ENCODE measurements around the gene TLN1.

TLN1 gene

DNA sequence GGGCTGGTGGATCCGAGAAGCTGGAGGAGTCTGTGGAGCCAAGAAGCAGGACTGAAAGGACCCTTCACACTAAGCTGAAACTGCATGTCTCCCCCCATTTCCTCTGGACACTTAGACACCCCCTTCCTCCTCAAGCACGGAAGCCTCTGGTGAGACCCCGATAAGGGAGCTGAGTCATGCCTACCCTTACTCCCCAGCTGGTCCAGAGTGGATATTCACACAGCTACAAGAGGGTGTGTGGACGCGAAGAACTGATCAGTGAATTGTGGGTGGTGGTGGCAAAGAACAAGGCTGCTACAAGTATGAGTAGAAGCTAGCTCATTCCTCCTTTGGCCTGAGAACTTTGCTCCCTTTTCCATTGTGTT, 4.3 kb downstream of the TLN1 start:
- no peak for DNase-seq

DNA sequence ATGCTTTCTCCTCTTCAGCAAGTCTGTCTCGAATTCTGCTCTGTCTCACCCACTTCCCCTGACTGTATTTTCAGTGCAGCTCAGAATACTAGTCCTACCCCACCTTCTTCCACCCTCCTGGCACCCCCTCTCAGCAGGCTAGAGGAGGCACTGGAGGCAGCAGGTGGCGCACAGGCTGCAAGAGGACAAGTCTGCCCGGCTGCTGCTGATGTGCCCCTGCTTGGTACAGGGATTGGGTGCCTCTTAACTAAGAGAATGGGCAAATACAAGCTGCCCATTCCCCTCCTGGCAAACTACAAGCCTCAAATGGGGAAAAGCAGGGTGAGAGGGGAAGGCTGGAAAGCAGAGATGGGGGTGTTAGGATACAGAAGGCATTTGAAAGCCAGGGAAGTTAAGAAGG, 5.1 kb downstream of the TLN1 start:
- no peak for DNase-seq

DNA sequence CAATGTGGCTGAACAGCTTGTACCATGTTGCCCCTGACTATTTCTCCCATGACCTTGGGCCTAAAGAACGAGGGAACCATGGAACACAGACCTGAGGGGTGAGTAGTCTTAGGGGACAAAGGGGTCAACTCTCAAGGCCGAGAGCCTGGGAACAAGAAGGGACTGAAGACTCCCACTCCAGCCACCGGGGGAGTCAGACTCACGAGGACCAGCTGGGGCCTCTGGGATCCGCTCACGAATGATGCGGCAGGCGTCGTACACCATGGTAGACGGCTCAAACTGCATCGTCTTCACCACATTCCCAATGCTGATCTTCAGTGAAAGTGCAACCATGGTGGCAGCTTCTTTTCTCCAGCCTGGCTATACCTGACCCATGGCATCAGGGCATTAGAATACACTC, 6.6 kb downstream of the TLN1 start:
- DNase-seq: no peak

DNA sequence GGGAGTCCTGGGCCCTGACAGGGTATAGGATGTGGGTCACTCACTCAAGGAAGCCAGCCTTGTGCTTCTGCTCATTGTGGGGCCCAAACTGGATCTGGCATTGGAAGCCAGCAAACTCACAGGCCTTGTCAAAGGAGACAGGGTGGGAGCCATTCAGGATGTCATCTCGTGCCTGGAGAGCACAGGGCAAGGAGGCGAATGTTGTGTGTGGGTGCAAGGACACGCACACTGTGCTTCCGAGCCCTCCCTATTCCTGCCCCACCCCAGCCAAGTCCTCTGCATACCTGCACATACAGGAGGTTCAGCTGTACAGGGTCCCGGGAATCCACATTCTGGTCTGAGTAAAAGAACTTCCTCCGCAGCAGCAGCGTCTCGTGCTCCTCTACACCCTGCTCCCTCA, 8.1 kb downstream of the TLN1 start:
- DNase-seq: no peak

DNA sequence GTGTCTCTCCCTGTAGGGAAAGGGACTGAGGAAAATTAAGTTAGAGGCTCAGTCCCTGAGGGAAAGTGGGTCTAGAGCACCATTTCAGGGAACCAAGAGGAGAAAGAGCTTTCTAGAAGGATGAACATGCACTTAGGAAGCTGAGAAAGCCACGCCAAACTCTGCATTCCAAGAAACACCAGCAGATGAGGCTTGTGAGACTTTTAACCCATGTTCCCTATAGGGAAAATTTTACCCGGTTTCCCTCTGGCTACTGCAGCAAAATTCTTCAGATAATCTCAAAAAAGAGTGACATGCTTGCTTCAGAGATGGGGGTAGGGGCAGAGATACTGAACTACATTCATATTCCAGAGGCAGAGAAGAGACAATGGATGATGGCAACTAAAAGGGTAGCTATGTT, 8.6 kb downstream of the TLN1 start:
- no peak for DNase-seq

DNA sequence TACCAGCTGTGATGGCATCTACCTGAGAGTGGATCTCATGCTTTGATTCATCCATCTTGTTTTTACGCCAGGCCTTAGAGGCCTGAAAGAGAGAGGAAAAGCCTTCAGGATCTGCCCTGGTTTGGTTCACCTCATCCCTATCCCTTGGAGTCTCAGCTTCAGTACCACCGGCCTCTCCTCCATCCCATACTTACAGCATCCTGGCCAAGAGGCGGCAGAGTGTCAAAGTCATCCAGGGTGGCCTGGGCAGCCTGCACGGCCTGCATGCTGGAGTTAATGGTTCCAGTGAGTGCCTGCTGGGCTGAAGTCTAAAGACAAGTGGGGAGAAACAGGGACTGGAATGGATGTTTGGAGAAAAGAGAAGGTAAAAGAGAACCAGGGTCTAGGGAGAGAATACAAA, 12.4 kb downstream of the TLN1 start:
- no peak for DNase-seq

DNA sequence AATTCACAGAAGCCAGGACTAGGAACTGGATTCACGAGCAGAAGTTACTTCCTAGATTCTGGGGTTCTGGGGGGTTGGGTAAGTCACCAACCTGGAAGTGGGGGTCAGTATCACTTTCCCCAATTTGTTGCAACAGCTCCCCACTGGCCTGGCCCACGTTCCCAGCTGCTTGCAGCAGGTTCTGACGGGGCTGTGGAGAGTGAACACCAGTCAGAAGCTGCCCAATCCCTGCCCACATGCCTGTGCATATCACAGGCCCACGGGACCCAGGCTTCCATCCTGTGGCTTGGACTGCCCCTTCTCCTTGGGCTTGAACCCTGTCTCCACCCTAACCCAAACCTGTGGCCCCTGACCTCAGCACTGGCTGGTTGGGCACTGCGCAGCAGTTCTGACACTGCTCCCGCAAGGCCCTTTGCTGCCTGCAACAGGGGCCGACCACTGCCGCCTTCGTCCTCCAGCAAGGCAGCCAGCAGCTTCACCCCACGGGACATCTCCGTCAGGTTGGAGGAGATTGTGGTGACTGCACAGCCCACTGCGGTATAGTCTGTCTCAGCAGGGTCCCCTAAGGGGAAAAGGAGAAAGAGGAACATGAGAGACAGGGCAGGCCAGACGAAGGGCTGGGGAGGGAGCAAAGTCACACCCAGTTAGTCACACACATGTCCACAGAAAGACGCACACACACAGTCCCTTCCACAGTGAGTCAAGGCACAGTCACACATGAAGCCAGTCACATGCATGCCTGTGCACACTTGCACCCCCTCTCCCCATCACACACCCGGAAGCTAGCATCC, 13.1 kb downstream of the TLN1 start:
- DNase-seq: no peak

DNA sequence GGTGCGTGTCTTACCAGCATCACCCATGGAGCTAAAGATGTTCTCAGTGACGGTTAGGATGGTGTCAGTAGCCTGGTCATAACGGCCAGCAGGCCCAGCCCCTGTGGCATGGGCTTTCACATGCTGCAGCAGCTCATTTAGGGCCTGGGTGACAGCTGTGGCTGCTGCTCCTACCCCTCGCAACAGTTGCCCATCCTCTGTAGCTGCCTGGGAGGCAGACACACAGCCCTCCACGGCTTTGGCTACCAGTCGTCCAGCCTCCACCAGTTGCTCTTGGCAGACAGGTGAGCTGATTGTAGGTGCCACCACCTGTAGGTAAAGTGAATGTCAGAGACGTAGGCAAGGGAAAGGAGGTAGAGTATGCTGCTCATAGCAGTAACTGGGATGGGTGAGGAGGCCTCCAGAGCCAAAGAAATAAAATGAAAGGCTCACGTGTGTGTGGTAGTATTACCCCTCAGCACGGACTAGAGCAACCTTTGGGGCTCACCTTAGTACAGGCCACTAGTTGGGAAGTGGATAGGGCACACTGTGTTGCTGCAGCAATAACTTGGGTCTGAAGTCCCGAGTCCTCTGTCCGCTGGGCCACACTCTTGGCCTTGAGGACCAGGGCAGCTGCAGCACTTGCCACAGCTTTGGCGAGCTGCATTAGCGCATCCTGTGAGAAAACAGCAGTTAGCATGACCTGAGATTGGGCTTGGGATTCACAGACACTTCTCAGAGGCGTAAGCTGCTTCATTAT, 14.7 kb downstream of the TLN1 start:
- DNase-seq: no peak

DNA sequence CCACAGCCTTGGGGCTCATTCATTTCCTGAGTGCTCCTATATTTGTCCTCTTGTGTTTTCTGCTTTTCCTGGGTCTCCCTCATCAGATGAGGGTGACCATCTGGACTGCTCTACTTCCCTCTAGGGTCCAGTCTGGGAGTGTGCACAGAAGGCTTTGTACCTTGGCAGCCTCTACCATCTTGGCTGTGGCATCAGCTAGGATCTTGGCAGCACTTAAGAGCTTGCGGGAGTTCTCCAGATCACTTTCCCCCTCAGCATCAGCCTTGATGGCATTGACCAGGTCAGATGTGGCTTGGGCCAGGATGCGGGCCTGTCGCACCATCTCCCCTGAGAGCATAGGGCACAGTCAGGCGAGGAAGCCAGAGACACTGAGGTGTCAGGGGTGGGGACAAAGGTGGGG, 15.8 kb downstream of the TLN1 start:
- no peak for DNase-seq

DNA sequence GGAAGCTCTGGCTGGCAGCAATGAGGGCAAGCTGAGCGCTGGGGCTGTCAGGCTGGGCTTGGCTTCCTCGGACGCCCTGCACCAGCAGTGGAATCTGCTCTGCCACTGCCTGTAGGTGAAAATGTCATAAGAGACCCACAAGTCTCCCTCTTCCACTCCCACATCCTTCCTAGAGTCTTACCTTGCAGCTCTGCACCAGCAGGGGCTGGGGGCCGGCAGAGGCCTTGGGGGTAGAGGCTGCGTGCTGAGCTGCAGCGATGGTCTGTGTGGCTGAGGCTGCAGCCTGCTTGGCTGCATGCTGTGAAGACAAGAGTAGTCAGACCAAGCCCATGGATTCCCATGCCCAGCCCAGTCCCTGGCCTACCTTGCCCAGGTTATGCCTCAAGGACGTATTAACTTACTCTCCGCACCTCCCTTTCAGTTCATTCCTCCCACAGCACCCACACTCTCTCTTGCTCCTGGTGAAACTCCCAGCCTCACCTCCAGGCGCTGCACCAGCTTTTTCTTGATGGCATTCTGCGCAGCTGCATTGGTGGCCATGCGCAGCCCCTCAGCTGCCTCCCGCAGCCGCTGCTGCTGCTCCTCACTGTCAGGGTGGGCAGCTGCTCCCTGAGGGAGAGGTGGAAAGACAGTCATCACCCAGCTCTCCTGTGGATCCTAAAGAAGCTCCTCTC, 17.3 kb downstream of the TLN1 start:
- DNase-seq: no peak

DNA sequence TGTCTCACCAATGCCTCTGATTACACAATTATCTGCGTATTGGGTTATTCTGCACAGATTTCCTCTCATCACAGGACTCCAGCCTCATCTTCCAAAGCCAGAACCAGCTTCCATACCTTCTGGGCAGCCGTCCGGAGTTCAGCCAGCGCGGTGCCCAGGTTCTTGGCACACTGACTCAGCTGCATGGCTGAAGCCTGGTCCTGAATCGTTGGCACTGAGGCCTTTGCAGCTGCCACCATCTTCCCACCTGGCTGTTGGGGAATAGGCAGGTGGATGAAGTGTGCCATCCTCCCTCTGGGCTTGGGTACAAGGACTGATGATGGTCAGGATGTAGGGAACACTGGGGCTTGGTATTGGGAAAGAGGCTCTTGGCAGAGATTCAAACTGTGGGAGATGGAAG, 17.9 kb downstream of the TLN1 start:
- no peak for DNase-seq

DNA sequence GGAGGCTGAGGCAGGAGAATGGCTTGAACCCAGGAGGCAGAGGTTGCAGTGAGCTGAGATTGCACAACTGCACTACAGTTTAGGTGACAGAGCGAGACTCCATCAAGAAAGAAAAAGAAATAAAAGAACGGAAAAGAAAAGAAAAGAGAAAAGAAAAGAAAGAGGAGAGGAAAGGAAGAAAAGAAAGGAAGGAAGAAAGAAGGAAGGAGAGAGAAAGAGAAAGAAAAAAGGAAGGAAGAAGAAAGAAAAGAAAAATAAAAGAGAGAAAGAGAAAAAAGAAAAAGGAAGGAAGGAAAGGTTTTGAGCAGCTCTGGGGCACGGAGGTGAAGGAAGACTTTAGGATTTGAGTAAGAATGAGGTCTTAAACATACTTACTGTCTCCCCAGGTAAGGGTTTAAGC, 18.4 kb downstream of the TLN1 start:
- DNase-seq: no peak

DNA sequence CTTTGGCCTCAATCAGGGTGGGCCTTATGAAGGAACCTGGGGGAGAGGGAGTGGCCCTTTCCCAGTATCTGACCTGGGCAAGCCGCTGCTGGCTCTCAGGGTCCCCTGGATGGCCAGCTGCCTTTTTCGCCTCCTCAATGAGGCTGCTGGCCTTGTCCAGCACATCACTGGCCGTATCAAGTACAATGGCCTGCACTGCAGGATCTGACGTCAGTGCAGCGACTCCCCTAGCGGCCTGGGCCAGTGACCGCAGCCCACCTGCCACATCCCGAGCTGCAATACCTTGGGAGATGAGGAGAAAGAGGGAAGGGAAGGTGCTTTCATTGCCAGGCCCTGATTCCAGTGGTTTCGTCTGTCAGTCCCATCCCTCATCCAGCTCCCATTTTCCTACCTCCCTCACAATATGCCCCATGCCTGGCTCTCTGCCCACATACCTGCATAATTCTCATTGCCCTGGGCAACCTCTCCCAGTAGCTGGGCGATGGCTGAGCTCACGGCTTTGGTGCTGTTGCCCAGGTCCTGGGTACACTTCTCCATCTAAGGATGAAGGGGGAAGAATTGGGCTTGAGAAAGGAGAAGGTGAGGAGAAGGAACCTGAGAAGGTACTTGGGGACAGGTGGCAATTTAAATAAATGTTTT, 19.1 kb downstream of the TLN1 start:
- no peak for DNase-seq

DNA sequence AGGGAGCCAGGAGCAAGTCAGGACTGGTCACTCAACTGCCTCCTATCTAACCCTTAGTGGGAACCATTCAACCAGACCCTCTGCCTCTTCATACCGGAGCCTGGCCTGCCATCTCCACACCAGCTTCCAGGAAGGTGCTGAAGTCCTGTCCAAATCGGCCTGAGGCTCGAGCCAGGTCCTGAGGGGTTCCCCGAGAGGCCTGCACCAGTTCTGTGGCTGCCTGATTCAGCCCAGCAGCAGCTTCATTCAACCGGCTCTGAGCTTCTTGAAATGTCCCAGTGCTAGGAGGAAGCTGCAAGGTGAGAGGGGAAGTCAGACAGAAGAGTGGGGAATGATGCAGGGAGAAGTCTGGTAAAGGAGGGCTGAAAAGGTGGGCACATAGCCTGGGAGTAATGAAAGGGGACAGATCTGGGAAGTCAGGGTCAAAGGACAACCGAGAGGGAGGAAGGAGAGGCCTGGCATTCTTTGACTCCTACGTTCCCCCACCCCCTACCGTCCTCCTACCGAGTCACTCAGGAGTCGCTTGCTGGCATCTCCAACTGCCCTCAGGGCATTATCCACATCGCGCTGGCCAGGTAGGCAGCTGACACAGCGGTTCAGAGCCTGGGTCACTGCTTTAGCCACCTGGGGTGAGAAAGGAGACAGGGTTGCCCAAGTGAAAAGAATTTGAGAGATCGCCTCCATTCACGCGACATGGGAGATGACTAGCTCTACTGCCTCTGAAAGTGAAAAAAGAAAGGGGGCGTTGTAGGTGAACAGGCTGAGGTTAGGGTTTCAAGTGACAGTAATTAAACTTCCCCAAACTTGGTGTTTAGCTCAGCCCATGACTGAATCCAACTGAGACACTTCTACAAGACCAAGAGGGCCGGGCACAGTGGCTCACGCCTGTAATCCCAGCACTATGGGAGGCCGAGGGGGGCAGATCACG, 20.2 kb downstream of the TLN1 start:
- DNase-seq: no peak

DNA sequence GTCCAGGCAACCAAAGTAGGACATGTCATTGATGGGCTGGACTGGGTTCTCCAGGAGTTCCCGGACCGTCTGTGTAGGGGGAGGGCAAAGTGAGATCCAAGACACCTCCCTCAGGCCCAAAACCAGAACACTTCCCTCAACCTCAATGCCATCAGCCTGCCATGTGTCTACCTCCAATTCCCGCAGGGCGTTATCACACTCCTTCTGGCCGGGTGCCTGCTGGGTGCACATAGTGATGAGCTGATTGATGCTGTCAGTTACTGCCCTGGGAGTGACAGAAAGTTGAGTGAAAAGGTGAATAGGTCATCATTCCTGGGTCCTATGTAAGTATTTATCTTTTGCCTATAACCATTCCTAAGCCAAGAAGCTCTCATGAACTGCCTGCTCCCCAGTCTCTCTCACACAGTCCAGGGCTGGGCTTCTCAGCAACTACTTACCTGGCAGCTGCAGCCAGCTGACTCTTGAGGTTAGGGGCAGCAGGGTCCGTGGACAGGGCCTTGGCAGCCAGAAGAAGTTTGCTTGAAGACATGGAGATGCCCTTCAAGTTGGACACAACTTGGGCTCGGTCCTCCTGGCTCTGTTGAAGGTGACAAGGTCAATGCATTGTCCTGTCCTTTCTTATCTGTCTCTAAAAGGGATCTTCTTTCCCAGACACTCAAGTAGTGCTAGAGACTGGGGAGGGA, 21.0 kb downstream of the TLN1 start:
- DNase-seq: no peak

DNA sequence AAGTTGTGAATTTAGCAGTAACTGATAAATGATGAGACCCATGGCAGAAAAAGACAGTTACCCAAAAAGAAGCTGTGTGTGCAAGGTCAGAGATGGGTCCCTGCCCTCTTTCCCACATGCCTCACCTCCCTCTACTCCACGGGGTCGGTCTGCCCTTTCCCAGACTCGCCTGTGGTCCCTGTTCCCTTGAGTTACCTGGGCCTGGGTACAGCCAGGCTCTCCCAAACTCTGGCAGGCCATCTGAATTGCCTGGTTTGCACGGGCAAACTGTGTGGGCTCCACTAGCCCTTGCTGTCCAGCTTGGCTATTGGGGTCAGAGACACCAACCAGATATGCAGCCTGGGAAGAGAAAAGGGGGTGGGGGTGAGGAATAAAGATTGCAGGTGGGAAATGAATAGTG, 23.8 kb downstream of the TLN1 start:
- no peak for DNase-seq

DNA sequence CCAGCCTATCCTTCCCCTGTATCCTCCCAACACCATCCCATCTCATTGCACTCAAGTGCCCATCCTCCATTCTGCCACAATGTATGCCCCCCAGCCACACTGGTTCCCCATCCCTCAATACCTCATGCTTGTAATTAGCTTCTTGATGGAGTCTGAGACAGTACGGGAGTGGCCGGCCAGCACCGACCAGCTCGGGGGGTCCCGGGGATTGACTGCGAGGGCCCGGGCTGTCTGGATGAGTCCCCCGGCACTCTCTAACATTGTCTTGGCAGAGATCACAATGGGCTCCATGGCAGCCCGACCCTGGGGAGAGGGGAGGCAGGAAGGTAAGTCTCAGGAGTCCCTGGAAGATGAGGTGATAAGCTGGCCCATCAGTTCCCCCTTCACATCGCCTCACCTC, 25.0 kb downstream of the TLN1 start:
- DNase-seq: no peak

DNA sequence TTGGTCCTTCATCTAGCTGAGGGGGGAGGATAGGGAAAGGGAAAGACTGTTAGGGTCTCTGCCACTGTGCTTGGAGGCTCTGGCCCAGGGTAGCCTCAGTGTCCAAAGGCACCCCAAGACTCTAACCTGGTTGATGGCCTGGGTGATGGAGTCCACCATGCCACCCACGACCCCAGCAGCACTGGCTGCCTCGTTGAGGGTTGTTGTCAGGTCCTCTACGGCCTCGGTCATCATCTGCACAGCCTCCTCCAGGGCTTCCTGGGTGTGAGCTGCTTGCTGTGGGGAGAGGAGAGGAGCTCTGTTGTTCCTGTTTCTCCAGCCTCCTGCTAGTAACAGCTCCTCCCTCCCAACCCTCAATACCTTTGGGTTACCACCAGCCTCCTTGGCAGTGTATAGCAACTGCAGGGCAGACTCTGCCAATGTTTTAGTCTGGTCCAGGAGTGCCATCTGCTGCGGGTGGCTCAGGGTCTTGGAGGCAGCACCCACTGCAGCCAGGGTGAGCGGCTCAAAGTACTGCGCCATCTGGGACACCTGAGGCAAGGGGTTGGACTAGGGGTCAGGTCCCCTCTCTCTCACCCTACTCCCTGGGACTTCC, 26.1 kb downstream of the TLN1 start:
- no peak for DNase-seq

DNA sequence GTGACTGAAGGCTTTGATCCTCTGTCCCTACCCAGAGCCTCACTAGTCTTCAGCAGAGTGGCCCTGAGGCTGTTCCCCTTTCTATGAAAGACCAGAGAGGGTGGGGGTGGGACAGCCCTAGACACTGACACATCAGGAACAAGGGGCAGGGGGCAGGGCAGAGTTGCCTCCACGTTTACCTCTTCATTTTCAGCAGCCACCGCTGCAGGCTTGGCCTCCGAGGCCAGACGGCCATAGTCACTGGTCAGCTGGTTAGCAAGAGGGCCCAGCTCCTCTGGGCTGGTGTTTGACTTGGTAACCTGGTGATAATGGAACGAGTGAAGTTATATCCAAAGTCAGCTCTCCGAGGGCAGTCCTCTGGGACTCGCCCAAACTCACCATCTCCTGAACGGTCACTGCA, 26.6 kb downstream of the TLN1 start:
- no peak for DNase-seq

DNA sequence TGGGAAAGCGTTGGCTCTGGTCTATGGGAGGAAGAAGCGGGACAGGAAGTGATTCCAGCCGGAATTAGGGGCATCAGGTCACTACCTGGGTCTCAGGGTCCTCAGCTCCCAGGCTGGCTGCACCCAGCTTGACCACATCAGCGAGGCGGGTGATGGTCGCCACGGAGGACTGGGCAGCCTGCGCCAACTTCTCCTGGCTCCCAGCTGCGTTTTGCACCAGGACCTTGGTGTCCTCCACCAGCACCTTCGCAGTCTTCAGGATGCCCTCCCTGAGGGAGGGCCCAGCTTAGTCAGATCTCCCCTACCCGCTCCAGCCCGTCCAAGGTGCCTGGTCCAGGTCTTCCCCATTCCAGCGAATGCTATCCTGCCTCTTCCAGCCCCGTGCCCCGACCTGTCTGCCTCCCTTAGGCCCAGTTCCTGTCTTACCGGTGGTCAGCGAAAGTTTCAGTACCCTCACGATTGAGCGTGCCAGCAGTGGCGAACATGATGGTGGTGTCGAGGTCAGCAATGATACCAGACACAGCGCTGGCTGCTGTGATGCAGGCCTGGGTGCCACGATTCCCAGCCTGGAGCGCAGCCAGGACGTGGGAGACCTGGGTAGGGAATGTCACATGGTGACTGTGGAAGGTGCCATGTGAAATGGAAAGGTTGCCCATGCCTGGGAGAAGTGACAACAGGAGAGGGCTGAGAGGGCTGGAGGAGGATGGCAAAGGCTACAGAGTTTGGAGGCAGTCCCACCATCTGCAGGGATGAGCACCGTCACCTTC, 27.9 kb downstream of the TLN1 start:
- no peak for DNase-seq

DNA sequence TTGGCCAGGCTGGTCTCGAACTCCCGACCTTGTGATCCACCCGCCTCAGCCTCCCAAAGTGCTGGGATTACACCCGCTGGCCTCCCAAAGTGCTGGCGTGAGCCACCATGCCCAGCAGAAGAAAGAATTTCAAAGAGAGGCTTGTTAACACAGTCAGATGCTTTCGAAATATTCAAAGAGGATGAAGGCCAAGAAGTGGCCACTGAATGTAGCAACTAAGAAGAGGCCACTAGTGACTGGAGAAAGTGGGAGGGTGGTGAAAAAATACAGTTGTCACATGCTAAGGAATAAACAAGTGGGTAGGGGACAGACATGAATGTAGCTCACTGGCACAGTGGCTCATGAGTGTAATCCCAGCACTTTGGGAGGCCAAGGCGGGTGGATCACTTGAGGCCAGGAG, 29.3 kb downstream of the TLN1 start:
- DNase-seq: no peak
